IPS-18c (cell line): ENCODE data around the gene CASZ1.

Source experiments
- H3K4me3 ChIP-seq: 2 replicates; pipeline ENCODE4 v1.7.0; 2013; ENCODE audit warnings: low read depth, mild to moderate bottlenecking, low read length, moderate library complexity; ENCODE audit not compliant: insufficient read depth
- H3K9me3 ChIP-seq: one replicate; pipeline ENCODE4 v1.6.1; 2013; ENCODE audit warnings: mild to moderate bottlenecking, low read length, moderate library complexity; ENCODE audit not compliant: control insufficient read depth, insufficient read depth

Gene CASZ1

GRCh38 chr1:10796029-10796944, at the start of gene CASZ1:
Gene CASZ1, minus strand, starts transcription at chr1:10796646. Its CDS starts 102,757 bp downstream, at chr1:10693889.
- peak within 1 kb of the TSS; percentile 71 for H3K4me3 ChIP-seq
- no peaks in the 10 kb centered on the region for H3K9me3 ChIP-seq

- no peaks in the 10 kb centered on the region for H3K9me3 ChIP-seq
Observed at GRCh38 chr1:10843697-10844096, 47.3 kb upstream of the CASZ1 start.

GRCh38 chr1:10841118-10841517, 44.7 kb upstream of the CASZ1 start:
- H3K4me3 ChIP-seq = no peak overlapping the region
- no peaks in the 10 kb centered on the region for H3K9me3 ChIP-seq

More at GRCh38 chr1:10843697-10844096, 47.3 kb upstream of the CASZ1 start:
- no peak overlapping the region for H3K4me3 ChIP-seq

GRCh38 chr1:10839188-10839770, 42.8 kb upstream of the CASZ1 start:
- H3K4me3 ChIP-seq = no peak overlapping the region

GRCh38 chr1:10838541-10838940, 42.1 kb upstream of the CASZ1 start:
- no peak overlapping the region for H3K4me3 ChIP-seq

More at GRCh38 chr1:10839188-10839770, 42.8 kb upstream of the CASZ1 start:
- H3K9me3 ChIP-seq = no peaks in the 10 kb centered on the region

GRCh38 chr1:10836726-10837125, 40.3 kb upstream of the CASZ1 start:
- Histone ChIP-seq H3K4me3 (no peak overlapping the region), H3K9me3 (no peaks in the 10 kb centered on the region)

More at GRCh38 chr1:10838541-10838940, 42.1 kb upstream of the CASZ1 start:
- H3K9me3 ChIP-seq = no peaks in the 10 kb centered on the region

GRCh38 chr1:10835822-10836421, 39.5 kb upstream of the CASZ1 start:
- H3K4me3 ChIP-seq = peak overlapping the region; percentile 20; the same call in 1 of the 2 replicates

GRCh38 chr1:10835421-10835820, 39.0 kb upstream of the CASZ1 start:
- Histone ChIP-seq H3K9me3 (no peaks in the 10 kb centered on the region), H3K4me3 (peak overlapping the region; percentile 20; the same call in 1 of the 2 replicates)

More at GRCh38 chr1:10835822-10836421, 39.5 kb upstream of the CASZ1 start:
- H3K9me3 ChIP-seq = no peaks in the 10 kb centered on the region

- Histone ChIP-seq H3K4me3 (peak overlapping the region; percentile 9), H3K9me3 (no peaks in the 10 kb centered on the region)
Observed at GRCh38 chr1:10834770-10835412, 38.4 kb upstream of the CASZ1 start.

GRCh38 chr1:10833630-10834557, 37.4 kb upstream of the CASZ1 start:
- no peaks in the 10 kb centered on the region for H3K9me3 ChIP-seq
- no peak overlapping the region for H3K4me3 ChIP-seq

GRCh38 chr1:10832703-10833102, 36.3 kb upstream of the CASZ1 start:
- no peak overlapping the region for H3K4me3 ChIP-seq
- no peaks in the 10 kb centered on the region for H3K9me3 ChIP-seq

GRCh38 chr1:10830961-10831668, 34.7 kb upstream of the CASZ1 start:
- H3K9me3 ChIP-seq = no peaks in the 10 kb centered on the region
- no peak overlapping the region for H3K4me3 ChIP-seq

GRCh38 chr1:10829965-10830515, 33.6 kb upstream of the CASZ1 start:
- Histone ChIP-seq H3K4me3 (no peak overlapping the region), H3K9me3 (no peaks in the 10 kb centered on the region)

- no peak overlapping the region for H3K4me3 ChIP-seq
- H3K9me3 ChIP-seq = no peaks in the 10 kb centered on the region
Observed at GRCh38 chr1:10829067-10829818, 32.8 kb upstream of the CASZ1 start.
